Neutrophil (primary cell): ENCODE measurements around the gene SRGAP2.
"Not testable (repeated sequence)": the region's sequence is repeated elsewhere in the genome, so short reads cannot be mapped to it uniquely, and the experiment has no call there.

Experiments
- H3K27ac ChIP-seq: fragments of 200-600 bp; sonication (generic); 2 replicates; pipeline ENCODE4 v1.5.1; 2016; ENCODE audit warnings: mild to moderate bottlenecking, moderate library complexity
- H3K27me3 ChIP-seq: fragments of 200-600 bp; sonication (generic); 2 replicates; pipeline ENCODE4 v1.6.0; 2016; ENCODE audit warnings: mild to moderate bottlenecking
- H3K36me3 ChIP-seq: fragments of 200-600 bp; sonication (generic); 2 replicates; pipeline ENCODE4 v1.5.1; 2017
- H3K4me1 ChIP-seq, 2 experiments: fragments of 200-600 bp in 1 of 2; sonication (generic) in 1 of 2; 1 replicate in 1 of 2; 2 replicates in 1 of 2; pipeline versions ENCODE4 v1.5.1 to v1.6.1; 2013 to 2016; ENCODE audit warnings: low read depth in 1 of 2, low read length in 1 of 2, mild to moderate bottlenecking in 1 of 2, moderate library complexity in 1 of 2; ENCODE audit not compliant: control insufficient read depth in 1 of 2, insufficient read depth in 1 of 2
- H3K4me3 ChIP-seq, 2 experiments: fragments of 200-600 bp in 1 of 2; sonication (generic) in 1 of 2; 1 replicate in 1 of 2; 2 replicates in 1 of 2; pipeline ENCODE4 v1.5.1; 2013 to 2016; ENCODE audit warnings: low read depth in 1 of 2, low read length in 1 of 2, mild to moderate bottlenecking in 1 of 2, moderate library complexity in 1 of 2
- H3K9me3 ChIP-seq: fragments of 200-600 bp; sonication (generic); 2 replicates; pipeline ENCODE4 v1.5.1; 2016

Gene SRGAP2

GRCh38 chr1:206245479-206245878 is 42.1 kb downstream of the SRGAP2 start:
- not testable (repeated sequence) for H3K27me3 ChIP-seq, H3K9me3 ChIP-seq, H3K4me3 ChIP-seq, H3K27ac ChIP-seq, H3K4me1 ChIP-seq, H3K36me3 ChIP-seq

DNA sequence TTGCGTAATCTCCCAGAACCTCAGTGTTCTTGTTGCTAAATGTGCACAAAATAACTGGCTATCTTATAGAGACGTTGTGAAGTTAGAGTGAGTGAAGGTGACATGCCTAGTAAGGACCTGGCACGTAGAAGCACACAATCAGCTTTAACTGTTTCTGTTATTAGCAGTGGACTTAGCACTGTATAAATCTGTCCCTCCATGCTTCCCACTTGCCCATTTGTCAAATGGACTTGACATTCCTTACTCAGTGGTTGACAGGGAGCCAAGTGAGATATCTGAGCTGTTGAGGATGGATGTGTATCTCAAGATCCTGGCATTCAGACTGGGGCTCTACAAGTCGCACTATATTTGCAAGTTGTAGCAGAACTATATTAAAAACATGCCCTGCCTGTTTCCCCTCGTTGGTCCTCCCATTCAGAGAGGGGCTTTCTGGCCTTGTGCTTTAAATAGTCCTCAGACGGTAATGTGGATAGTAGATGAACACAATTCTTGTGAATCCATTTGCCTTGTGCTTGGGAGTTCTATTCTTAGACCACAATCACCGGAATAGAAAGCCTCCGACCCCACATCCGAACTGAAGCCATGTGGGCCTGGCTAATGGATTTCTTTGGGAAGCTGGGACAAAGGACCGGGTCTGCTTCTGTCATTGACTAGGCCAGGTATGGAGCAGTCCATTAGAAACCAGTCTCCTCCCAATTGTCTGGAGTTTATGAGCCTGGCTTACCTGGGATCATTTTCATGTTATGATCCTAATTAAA is 43.0 kb downstream of the SRGAP2 start:
- not testable (repeated sequence) for H3K27me3 ChIP-seq, H3K4me3 ChIP-seq, H3K9me3 ChIP-seq, H3K4me1 ChIP-seq, H3K36me3 ChIP-seq, H3K27ac ChIP-seq

DNA sequence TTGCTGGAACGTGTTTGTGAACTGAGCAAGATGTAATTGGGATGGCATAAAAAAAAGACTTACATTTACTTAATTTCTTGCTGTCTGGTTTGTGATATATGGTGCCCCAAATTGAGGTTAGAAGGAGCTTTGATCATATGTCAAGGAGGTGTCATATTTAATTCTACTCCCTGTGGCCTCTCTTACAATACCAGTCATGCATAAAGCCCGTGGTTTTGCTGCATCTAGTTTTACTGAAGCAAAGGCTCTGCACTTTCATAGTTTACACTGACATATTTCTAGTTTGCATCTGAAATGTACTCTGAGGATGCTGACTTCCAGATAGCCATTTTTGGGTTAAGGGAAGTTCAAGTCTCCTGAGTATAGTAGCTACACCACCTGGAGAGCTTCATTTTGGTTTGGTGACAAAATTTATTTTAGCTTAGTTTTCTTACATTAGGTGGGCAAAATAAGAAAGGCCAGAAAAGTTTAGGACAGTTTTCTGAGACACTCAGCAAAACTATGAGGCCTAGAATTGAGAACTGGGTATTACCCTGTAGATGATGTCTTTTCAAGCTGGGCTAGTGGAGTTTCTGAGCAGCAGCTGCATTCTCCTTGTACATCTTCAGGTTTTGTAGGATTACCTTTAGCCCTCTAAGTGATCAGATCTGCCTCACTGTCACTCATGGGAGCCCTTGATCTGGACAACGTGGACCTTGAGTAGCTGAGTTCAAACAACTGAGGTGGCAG is 47.8 kb downstream of the SRGAP2 start:
- H3K9me3 ChIP-seq, H3K4me3 ChIP-seq, H3K36me3 ChIP-seq, H3K4me1 ChIP-seq, H3K27ac ChIP-seq, H3K27me3 ChIP-seq: not testable (repeated sequence)

DNA sequence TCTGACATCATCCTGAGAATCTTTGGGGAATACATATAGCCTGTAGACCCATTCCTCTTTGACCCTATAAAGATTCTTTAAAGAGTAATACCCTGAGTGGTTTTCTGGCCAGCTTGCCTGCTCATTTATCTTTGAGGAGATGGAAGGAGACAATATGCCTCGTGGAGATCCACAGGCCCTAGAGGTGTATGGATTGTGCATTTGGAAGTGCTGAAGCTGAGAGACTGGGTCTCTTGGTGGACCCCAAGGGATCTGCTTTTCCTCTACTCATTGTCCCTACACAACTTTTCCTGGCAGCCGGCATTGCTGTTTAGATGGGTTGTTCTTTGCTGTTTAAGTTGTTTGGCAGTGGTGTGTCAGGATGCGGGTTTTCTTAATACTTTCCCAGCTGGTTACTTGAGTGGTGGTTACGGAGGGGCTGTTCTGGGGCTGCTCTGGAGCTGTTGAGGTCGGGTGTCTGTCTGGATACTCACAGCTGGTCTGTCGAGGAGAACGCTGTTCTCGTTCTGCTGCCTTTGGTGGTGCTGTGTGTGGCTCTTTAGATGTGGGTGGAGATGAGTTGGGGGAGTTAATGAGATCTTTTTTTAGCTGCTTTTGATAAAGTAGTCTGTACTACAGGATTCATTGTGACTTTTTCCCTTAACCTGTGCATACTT is 49.5 kb downstream of the SRGAP2 start:
- H3K27me3 ChIP-seq, H3K9me3 ChIP-seq, H3K36me3 ChIP-seq, H3K27ac ChIP-seq, H3K4me1 ChIP-seq, H3K4me3 ChIP-seq: not testable (repeated sequence)
